IMR-90 (cell line): ENCODE results near the gene C1orf167. TPM values are rescaled to one million over a fixed set of nuclear protein-coding genes. Genes with fewer than 3 reads are reported as not detected.

Source experiments
- ATAC-seq: fragments of 200-7000 bp; cut with Tn5 transposase; 2 replicates; pipeline ENCODE4 v1.9.1; 2020; ENCODE audit warnings: low read depth, mild to moderate bottlenecking, moderate library complexity
- BruUV-seq: library from RNA; stranded (reverse); fragments of 400-500 nt; replicated peaks from 2 replicates; lab custom pipeline; 2021; lab: Mats Ljungman, UMichigan
- CTCF ChIA-PET: fragments of 300-600 bp; formaldehyde crosslinking; extraction: SDS; loops from one replicate; lab custom pipeline; 2021; ENCODE audit warnings: antibody characterized with exemption; lab: Yijun Ruan, JAX
- POLR2A ChIA-PET: fragments of 300-600 bp; sonication (Branson Sonifier 250); formaldehyde crosslinking; loops from one replicate; lab custom pipeline; 2022; ENCODE audit warnings: antibody characterized with exemption; ENCODE audit not compliant: unreplicated experiment; lab: Charles Lee
- DNase-seq: peaks from one replicate; pipeline ENCODE4 v3.0.0; 2013
- H2AFZ ChIP-seq: replicated peaks from 2 replicates; pipeline ENCODE3; 2013; ENCODE audit warnings: low read length, mild to moderate bottlenecking; ENCODE audit not compliant: poor library complexity
- H2AK5ac ChIP-seq: 2 replicates; pipeline ENCODE4 v1.6.1; 2013; ENCODE audit warnings: low read depth, low read length, inconsistent platforms
- H2AK9ac ChIP-seq: replicated peaks from 2 replicates; pipeline ENCODE3; 2013; ENCODE audit warnings: mild to moderate bottlenecking, low read depth, low read length, moderate library complexity; ENCODE audit not compliant: poor library complexity
- H2BK120ac ChIP-seq: 2 replicates; pipeline ENCODE4 v1.6.1; 2013; ENCODE audit warnings: low read depth, low read length, inconsistent platforms
- H2BK15ac ChIP-seq: 3 replicates; pipeline ENCODE4 v1.6.1; 2013; ENCODE audit warnings: low read depth, low read length, inconsistent platforms
- H2BK20ac ChIP-seq: 2 replicates; pipeline ENCODE4 v1.6.1; 2013; ENCODE audit warnings: low read depth, mild to moderate bottlenecking, inconsistent platforms, low read length, moderate library complexity
- H2BK5ac ChIP-seq: 2 replicates; pipeline ENCODE4 v1.6.1; 2013; ENCODE audit warnings: mild to moderate bottlenecking, low read depth, low read length, inconsistent platforms; ENCODE audit not compliant: poor library complexity, severe bottlenecking
- H3K14ac ChIP-seq: replicated peaks from 2 replicates; pipeline ENCODE4 v1.6.1; 2013; ENCODE audit warnings: low read depth, low read length, inconsistent platforms
- H3K18ac ChIP-seq: 2 replicates; pipeline ENCODE4 v1.6.1; 2013; ENCODE audit warnings: low read depth, low read length, control low read depth
- H3K23ac ChIP-seq: 2 replicates; pipeline ENCODE4 v1.6.1; 2013; ENCODE audit warnings: low read depth, low read length, inconsistent platforms
- H3K27ac ChIP-seq: 2 replicates; pipeline ENCODE4 v1.5.1; 2013; ENCODE audit warnings: mild to moderate bottlenecking, control low read depth, low read length; ENCODE audit not compliant: insufficient read depth
- H3K27me3 ChIP-seq: 2 replicates; pipeline ENCODE4 v1.6.1; 2013; ENCODE audit warnings: low read length; ENCODE audit not compliant: control insufficient read depth, insufficient read depth
- H3K36me3 ChIP-seq: 2 replicates; pipeline ENCODE4 v1.6.1; 2013; ENCODE audit warnings: low read length, mixed read lengths; ENCODE audit not compliant: control insufficient read depth, insufficient read depth
- H3K4ac ChIP-seq: 2 replicates; pipeline ENCODE4 v1.6.1; 2013; ENCODE audit warnings: low read depth, low read length, inconsistent platforms
- H3K4me1 ChIP-seq: 2 replicates; pipeline ENCODE4 v1.6.1; 2013; ENCODE audit warnings: low read length, mixed read lengths; ENCODE audit not compliant: control insufficient read depth, insufficient read depth
- H3K4me2 ChIP-seq: 2 replicates; pipeline ENCODE4 v1.6.1; 2013; ENCODE audit warnings: low read depth, mild to moderate bottlenecking, control low read depth, low read length, moderate library complexity
- H3K4me3 ChIP-seq: 2 replicates; pipeline ENCODE4 v1.5.1; 2013; ENCODE audit warnings: low read depth, mild to moderate bottlenecking, control low read depth, low read length, moderate library complexity; ENCODE audit not compliant: insufficient read depth
- H3K56ac ChIP-seq: 2 replicates; pipeline ENCODE4 v1.6.1; 2013; ENCODE audit warnings: low read length, inconsistent platforms; ENCODE audit not compliant: insufficient read depth; ENCODE audit errors: extremely low read depth
- H3K79me1 ChIP-seq, 2 experiments: 2 replicates each; pipeline ENCODE4 v1.6.1; 2013; ENCODE audit warnings: low read length in 2 of 2, inconsistent platforms in 1 of 2, low read depth in 1 of 2
- H3K9ac ChIP-seq: 2 replicates; pipeline ENCODE4 v1.6.1; 2013; ENCODE audit warnings: low read depth, low read length, control low read depth
- H3K9me1 ChIP-seq: 2 replicates; pipeline ENCODE4 v1.6.1; 2013; ENCODE audit warnings: low read length, inconsistent platforms; ENCODE audit not compliant: insufficient read depth
- H3K9me3 ChIP-seq: 2 replicates; pipeline ENCODE4 v1.6.1; 2013; ENCODE audit warnings: low read length; ENCODE audit not compliant: control insufficient read depth, insufficient read depth
- H4K20me1 ChIP-seq: 2 replicates; pipeline ENCODE4 v1.6.1; 2013; ENCODE audit warnings: low read length, inconsistent platforms; ENCODE audit not compliant: insufficient read depth
- H4K5ac ChIP-seq: 2 replicates; pipeline ENCODE4 v1.6.1; 2013; ENCODE audit warnings: mild to moderate bottlenecking, low read depth, low read length, control low read depth
- H4K8ac ChIP-seq, 2 experiments: 2 replicates each; pipeline ENCODE4 v1.6.1; 2013; ENCODE audit warnings: low read depth in 2 of 2, low read length in 2 of 2, control low read depth in 1 of 2, inconsistent platforms in 1 of 2
- H4K91ac ChIP-seq: 2 replicates; pipeline ENCODE4 v1.6.1; 2013; ENCODE audit warnings: low read depth, low read length, inconsistent platforms; ENCODE audit not compliant: insufficient read depth
- CEBPB ChIP-seq: IDR thresholded peaks from 2 replicates; pipeline ENCODE4 v1.6.1; 2012; ENCODE audit warnings: low read depth, low read length, improper control_type of control experiment
- CHD1 ChIP-seq: IDR thresholded peaks from 2 replicates; pipeline ENCODE4 v1.6.1; 2012; ENCODE audit warnings: low read depth, low read length, improper control_type of control experiment
- ELK1 ChIP-seq: fragments of 150-350 bp; IDR thresholded peaks from 2 replicates; pipeline ENCODE4 v1.6.1; 2016; ENCODE audit warnings: low read depth, mild to moderate bottlenecking, low read length, moderate library complexity, borderline replicate concordance
- FOS ChIP-seq: fragments of 150-350 bp; IDR thresholded peaks from 2 replicates; pipeline ENCODE4 v1.6.1; 2016; ENCODE audit warnings: low read depth, low read length
- MAFK ChIP-seq: IDR thresholded peaks from 2 replicates; pipeline ENCODE4 v1.6.1; 2012; ENCODE audit warnings: low read depth, low read length, improper control_type of control experiment
- MXI1 ChIP-seq: IDR thresholded peaks from 2 replicates; pipeline ENCODE4 v1.6.1; 2012; ENCODE audit warnings: low read depth, mild to moderate bottlenecking, low read length, moderate library complexity, borderline replicate concordance
- NFE2L2 ChIP-seq: fragments of 150-350 bp; IDR thresholded peaks from 2 replicates; pipeline ENCODE4 v1.6.1; 2016; ENCODE audit warnings: low read depth, mild to moderate bottlenecking, low read length
- POLR2A ChIP-seq: IDR thresholded peaks from 2 replicates; pipeline ENCODE4 v1.6.1; 2012; ENCODE audit warnings: mild to moderate bottlenecking, low read depth, low read length
- RCOR1 ChIP-seq: IDR thresholded peaks from 2 replicates; pipeline ENCODE4 v1.6.1; 2012; ENCODE audit warnings: mild to moderate bottlenecking, low read length, improper control_type of control experiment; ENCODE audit not compliant: insufficient replicate concordance
- RFX5 ChIP-seq: IDR thresholded peaks from 2 replicates; pipeline ENCODE4 v1.8.0; 2012; ENCODE audit warnings: low read depth, mild to moderate bottlenecking, low read length, moderate library complexity
- SMC3 ChIP-seq: fragments of 150-350 bp; IDR thresholded peaks from 2 replicates; pipeline ENCODE4 v1.6.1; 2016; ENCODE audit warnings: low read depth, mild to moderate bottlenecking, antibody characterized with exemption, low read length, moderate library complexity
- WGBS, 2 experiments: methylation state at CpG; one replicate each; pipeline versions ENCODE4 v1.1.5 to v1.1.7; 2013; ENCODE audit warnings: missing lambda C conversion rate in 2 of 2; ENCODE audit not compliant: insufficient read length in 1 of 2; ENCODE audit errors: extremely low coverage in 2 of 2; 5-methylcytosine and 5-hydroxymethylcytosine counted together
- dilution Hi-C: fragments of 300-500 bp; cut with HindIII; formaldehyde crosslinking; loops from one replicate; pipeline ENCODE4 v1.14.3; 2018; ENCODE audit warnings: low sequenced_read_pairs; ENCODE audit not compliant: unreplicated experiment
- in situ Hi-C: fragments of 300-500 bp; cut with MboI; formaldehyde crosslinking; loops from 3 replicates; pipeline ENCODE4 v1.14.3; 2019; ENCODE audit warnings: low sequenced_read_pairs, inconsistent platforms, mixed read lengths
- intact Hi-C: fragments of 100-400 bp; cut with micrococcal nuclease; formaldehyde crosslinking; loops from 2 replicates; pipeline ENCODE4 v1.10.0; 2022
- polyA plus RNA-seq, 3 experiments: library from polyadenylated mRNA; depleted of rRNA; stranded (reverse); fragments of >200 nt; gene quantifications; 2 replicates each; pipeline ENCODE4 v1.2.3, GENCODE V29; 2012; ENCODE audit warnings: low replicate concordance in 1 of 3
- total RNA-seq: library from RNA; depleted of rRNA; stranded (reverse); fragments of >200 nt; gene quantifications from 2 replicates; pipeline ENCODE4 v1.2.3, GENCODE V29; 2012
- TF ChIP-seq, protein P1 (sequence below): conservative IDR thresholded peaks from 2 replicates; pipeline ENCODE4 v1.5.1; 2012; ENCODE audit warnings: mild to moderate bottlenecking, low read depth, low read length, improper control_type of control experiment

C1orf167 gene
- total and polyA plus RNA-seq, 2 of the 4 experiments (the other 2 are of a cell fraction): under 0.01 to 0.15 TPM

- TF ChIP-seq MAFK (peak; percentile 53; the same call in 1 of the 2 replicates), SMC3 (no peak)
Measured at GRCh38 chr1:11790880-11791715, 29.1 kb downstream of the C1orf167 start (continued).

DNA sequence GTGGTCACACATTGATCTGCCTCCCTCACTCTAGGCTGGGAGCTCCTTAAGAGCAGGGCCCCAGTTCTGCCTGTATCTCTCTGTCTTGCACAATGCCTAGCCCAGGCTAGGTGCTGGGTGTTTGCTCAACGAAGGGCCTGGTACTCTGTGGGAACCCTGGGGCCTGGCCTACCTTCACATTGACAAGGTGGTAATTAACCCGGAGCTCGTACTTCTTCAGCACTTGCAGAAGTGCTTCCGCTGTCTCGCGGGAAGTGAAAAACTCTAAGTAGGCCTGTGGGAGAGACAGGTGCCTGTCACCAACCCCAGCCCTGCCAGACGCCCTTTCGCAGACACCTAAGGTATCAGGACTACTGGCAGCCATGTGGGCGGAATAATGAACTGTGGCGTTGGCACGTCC is 30.1 kb downstream of the C1orf167 start:
- dilution Hi-C loops: no loop called here
- Histone ChIP-seq H4K8ac (peak overlapping the region in 1 of 2 experiments; percentile 6; a peak in 1 of 4 replicates), H3K4me1 (peaks cover 39% of the 10 kb centered on the region), H2BK20ac (no peak overlapping the region), H4K20me1 (no peaks in the 10 kb centered on the region), H3K18ac (no peak overlapping the region), H3K9ac (no peak overlapping the region), H3K14ac (no peak overlapping the region), H3K36me3 (peaks cover 48% of the 10 kb centered on the region), H2BK120ac (peak overlapping the region; percentile 84; the same call in 1 of the 2 replicates), H3K9me1 (peaks cover 36% of the 10 kb centered on the region), H2BK15ac (peak overlapping the region; percentile 71; the same call in 1 of the 3 replicates), H2AK5ac (peak overlapping the region; percentile 93), H3K4ac (peak overlapping the region; percentile 89; the same call in 1 of the 2 replicates), H2BK5ac (no peak overlapping the region), H3K27ac (peak overlapping the region; percentile 68; the same call in 1 of the 2 replicates), H3K4me3 (no peak overlapping the region), H3K4me2 (no peak overlapping the region), H2AK9ac (peak overlapping the region; percentile 15), H4K5ac (no peak overlapping the region; the same call in 1 of the 2 replicates), H3K79me1 (peaks cover 0 to 17% of the 10 kb centered on the region in 2 experiments; a peak in 2 of 4 replicates), H3K27me3 (no peaks in the 10 kb centered on the region), H4K91ac (no peak overlapping the region), H3K23ac (no peak overlapping the region), H3K56ac (no peak overlapping the region), H2AFZ (no peak overlapping the region), H3K9me3 (no peaks in the 10 kb centered on the region)
- no TSS peak for BruUV-seq
- no peak for DNase-seq
- 92% methylated on average over 6 of the region's 11 CpGs; no CpG with 5 or more reads in 1 of the 2 experiments for WGBS, 2 experiments
- intact Hi-C loops: no loop called here
- in situ Hi-C loops: no loop called here
- POLR2A ChIA-PET: no interaction called here
- no peak for ATAC-seq
- CTCF ChIA-PET: no interaction called here
- TF ChIP-seq MXI1 (no peak), NFE2L2 (no peak), ELK1 (no peak), RFX5 (no peak), POLR2A (no peak), CEBPB (no peak), CHD1 (no peak), RCOR1 (no peak), FOS (no peak), MAFK (no peak)
- TF ChIP-seq, protein P1, sequence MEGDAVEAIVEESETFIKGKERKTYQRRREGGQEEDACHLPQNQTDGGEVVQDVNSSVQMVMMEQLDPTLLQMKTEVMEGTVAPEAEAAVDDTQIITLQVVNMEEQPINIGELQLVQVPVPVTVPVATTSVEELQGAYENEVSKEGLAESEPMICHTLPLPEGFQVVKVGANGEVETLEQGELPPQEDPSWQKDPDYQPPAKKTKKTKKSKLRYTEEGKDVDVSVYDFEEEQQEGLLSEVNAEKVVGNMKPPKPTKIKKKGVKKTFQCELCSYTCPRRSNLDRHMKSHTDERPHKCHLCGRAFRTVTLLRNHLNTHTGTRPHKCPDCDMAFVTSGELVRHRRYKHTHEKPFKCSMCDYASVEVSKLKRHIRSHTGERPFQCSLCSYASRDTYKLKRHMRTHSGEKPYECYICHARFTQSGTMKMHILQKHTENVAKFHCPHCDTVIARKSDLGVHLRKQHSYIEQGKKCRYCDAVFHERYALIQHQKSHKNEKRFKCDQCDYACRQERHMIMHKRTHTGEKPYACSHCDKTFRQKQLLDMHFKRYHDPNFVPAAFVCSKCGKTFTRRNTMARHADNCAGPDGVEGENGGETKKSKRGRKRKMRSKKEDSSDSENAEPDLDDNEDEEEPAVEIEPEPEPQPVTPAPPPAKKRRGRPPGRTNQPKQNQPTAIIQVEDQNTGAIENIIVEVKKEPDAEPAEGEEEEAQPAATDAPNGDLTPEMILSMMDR: no peak
